ENCODE data around the gene CAV1.

- no peak for TF ChIP-seq CTCF (conservative IDR thresholded peaks at IDR 0.05; ENCODE audit: low read depth in 2 of 2)
- no peak for TF ChIP-seq EZH2phosphoT487 (IDR thresholded peaks at IDR 0.05; ENCODE audit: unreplicated experiment)
- TF ChIP-seq CREB1 (CRISPR knock-in tag; IDR thresholded peaks at IDR 0.05; ENCODE audit: low read depth), result no peak
Observed at GRCh38 chr7:116525298-116525912, 569 bp downstream of the CAV1 start.
